K562 (cell line): ENCODE measurements around the gene GPR152. TPM values are rescaled to one million over a fixed set of nuclear protein-coding genes. Genes with fewer than 3 reads are reported as not detected.
A peak's percentile ranks its signal among the peaks of the same experiment; 100 is the strongest.

Experiments used
- ATAC-seq: fragments of 200-7000 bp; cut with Tn5 transposase; 3 replicates; pipeline ENCODE4 v1.9.1; 2020; ENCODE audit warnings: moderate library complexity
- BruUV-seq: library from RNA; stranded (reverse); fragments of 400-500 nt; replicated peaks from 2 replicates; lab custom pipeline; 2021; lab: Mats Ljungman, UMichigan
- CTCF ChIA-PET: fragments of 300-600 bp; formaldehyde crosslinking; extraction: SDS; loops from one replicate; lab custom pipeline; 2021; ENCODE audit warnings: low intra/inter-chr PET ratio; lab: Yijun Ruan, JAX
- POLR2A ChIA-PET: fragments of 300-600, 350-650 bp; sonication (Branson Sonifier 250); formaldehyde crosslinking; extraction: SDS; loops from one replicate; lab custom pipeline; 2021; ENCODE audit warnings: antibody characterized with exemption, inconsistent platforms; lab: Yijun Ruan, JAX
- DNase-seq, 4 experiments: peaks; one replicate each; pipeline versions ENCODE4 v3.0.0 to v3.0.0-alpha.2; 2011 to 2018; ENCODE audit warnings: low spot score in 3 of 4, mixed read lengths in 3 of 4; ENCODE audit errors: extremely low read depth in 1 of 4
- FAIRE-seq: peaks from 2 replicates; lab custom pipeline; 2011; peaks lifted over from hg19 to GRCh38; lab: Jason Lieb, UNC
- H2AFZ ChIP-seq: 2 replicates; pipeline ENCODE4 v1.6.0; 2011; ENCODE audit warnings: low read depth, low read length, control low read depth, inconsistent platforms
- H3K27ac ChIP-seq: fragments of 200-600 bp; 3 replicates; pipeline ENCODE4 v1.8.0; 2011; ENCODE audit warnings: low read depth, mild to moderate bottlenecking, control low read depth, inconsistent platforms, low read length, moderate library complexity, mixed read lengths; ENCODE audit errors: extremely low read depth
- H3K27me3 ChIP-seq, 2 experiments: fragments of 300-600 bp in 1 of 2; 2 replicates in 1 of 2; 3 replicates in 1 of 2; pipeline versions ENCODE4 v1.6.0 to v1.8.0; 2011; ENCODE audit warnings: inconsistent platforms in 2 of 2, low read length in 2 of 2, mild to moderate bottlenecking in 1 of 2, mixed read lengths in 1 of 2, moderate library complexity in 1 of 2; ENCODE audit not compliant: control insufficient read depth in 2 of 2, insufficient read depth in 2 of 2
- H3K36me3 ChIP-seq: fragments of 300-600 bp; 3 replicates; pipeline ENCODE4 v1.8.0; 2011; ENCODE audit warnings: mild to moderate bottlenecking, low read length, inconsistent platforms; ENCODE audit not compliant: control insufficient read depth, insufficient read depth
- H3K4me1 ChIP-seq, 2 experiments: fragments of 200-600 bp in 1 of 2; replicated peaks in 1 of 2; 2 replicates in 1 of 2; 3 replicates in 1 of 2; pipeline versions ENCODE4 v1.5.1 to v1.8.0; 2011; ENCODE audit warnings: inconsistent platforms in 2 of 2, low read length in 2 of 2, mild to moderate bottlenecking in 1 of 2, mixed read lengths in 1 of 2, moderate library complexity in 1 of 2; ENCODE audit not compliant: control insufficient read depth in 2 of 2, insufficient read depth in 2 of 2
- H3K4me2 ChIP-seq: 2 replicates; pipeline ENCODE4 v1.6.1; 2011; ENCODE audit warnings: low read length, control low read depth, inconsistent platforms, mixed read lengths; ENCODE audit not compliant: insufficient read depth
- H3K4me3 ChIP-seq: fragments of 200-600 bp; sonication (generic), shearing (Covaris generic); 2 replicates; pipeline ENCODE4 v1.5.1; 2016; ENCODE audit warnings: control low read depth, inconsistent platforms
- H3K79me2 ChIP-seq: fragments of 200-600 bp; 3 replicates; pipeline ENCODE4 v1.8.0; 2011; ENCODE audit warnings: low read length, inconsistent platforms; ENCODE audit not compliant: control insufficient read depth, insufficient read depth
- H3K9ac ChIP-seq, 2 experiments: 2 replicates each; pipeline versions ENCODE4 v1.6.0 to v1.6.1; 2011; ENCODE audit warnings: low read depth in 2 of 2, low read length in 2 of 2, control low read depth in 1 of 2, inconsistent platforms in 1 of 2, mild to moderate bottlenecking in 1 of 2, mixed read lengths in 1 of 2; ENCODE audit not compliant: insufficient read depth in 1 of 2
- H3K9me1 ChIP-seq: one replicate; pipeline ENCODE4 v1.6.0; 2011; ENCODE audit warnings: inconsistent platforms, mild to moderate bottlenecking, low read length, moderate library complexity; ENCODE audit not compliant: control insufficient read depth, insufficient read depth
- H3K9me3 ChIP-seq: replicated peaks from 2 replicates; pipeline ENCODE4 v1.5.1; 2011; ENCODE audit warnings: low read depth, low read length, inconsistent platforms; ENCODE audit not compliant: control insufficient read depth, insufficient read depth
- H4K20me1 ChIP-seq: replicated peaks from 2 replicates; pipeline ENCODE4 v1.6.1; 2011; ENCODE audit warnings: low read length, inconsistent platforms, mixed read lengths; ENCODE audit not compliant: control insufficient read depth, insufficient read depth
- DPF2 ChIP-seq: fragments of 450-650 bp; IDR thresholded peaks from 2 replicates; pipeline ENCODE4 v1.6.1; 2016
- EGR1 ChIP-seq: fragments of 450-650 bp; conservative IDR thresholded peaks from 2 replicates; pipeline ENCODE4 v1.6.1; 2017; ENCODE audit warnings: mild to moderate bottlenecking
- JUND ChIP-seq, 2 experiments: IDR thresholded peaks; 2 replicates in 1 of 2; 3 replicates in 1 of 2; pipeline ENCODE4 v1.6.1; 2011; ENCODE audit warnings: borderline replicate concordance in 2 of 2, low read depth in 2 of 2, low read length in 2 of 2, improper control_type of control experiment in 1 of 2, missing biosample characterization in 1 of 2, missing genetic modification characterization in 1 of 2, missing genetic modification reagents in 1 of 2
- KDM5B ChIP-seq: fragments of 200-600 bp; sonication (generic); IDR thresholded peaks from 2 replicates; pipeline ENCODE4 v1.6.1; 2012; ENCODE audit warnings: low read depth, mild to moderate bottlenecking, moderate library complexity, low read length, control low read depth, inconsistent platforms; ENCODE audit not compliant: insufficient replicate concordance
- POLR2AphosphoS5 ChIP-seq: IDR thresholded peaks from 2 replicates; pipeline ENCODE4 v1.6.1; 2011; ENCODE audit warnings: mild to moderate bottlenecking, low read depth, low read length, moderate library complexity; ENCODE audit not compliant: control insufficient read depth, insufficient read depth
- ZBTB7A ChIP-seq: IDR thresholded peaks from 2 replicates; pipeline ENCODE4 v1.6.1; 2011; ENCODE audit warnings: low read depth, mild to moderate bottlenecking, low read length, moderate library complexity, borderline replicate concordance; ENCODE audit not compliant: control insufficient read depth
- ZNF740 ChIP-seq, 3 experiments: fragments of 200-800 bp in 1 of 3; sonication (Bioruptor generic) in 1 of 3; sonication (generic) in 1 of 3; formaldehyde crosslinking in 1 of 3; IDR thresholded peaks; 2 replicates each; pipeline versions ENCODE4 v1.6.1 to v1.8.0; 2016 to 2022; ENCODE audit warnings: mild to moderate bottlenecking in 2 of 3, missing compliant biosample characterization in 2 of 3, missing genetic modification characterization in 2 of 3, missing genetic modification reagents in 1 of 3
- WGBS: fragments of 100-300 bp; shearing (Covaris generic); methylation state at CpG from one replicate; pipeline ENCODE4 v1.1.6; 2016; ENCODE audit warnings: low coverage, mixed read lengths; ENCODE audit not compliant: insufficient coverage; ENCODE audit errors: missing lambda C conversion rate; 5-methylcytosine and 5-hydroxymethylcytosine counted together
- in situ Hi-C: fragments of 300-500 bp; cut with MboI; formaldehyde crosslinking; loops from 4 replicates; pipeline ENCODE4 v1.15.0; 2018; ENCODE audit warnings: inconsistent platforms, mixed read lengths
- intact Hi-C: fragments of 100-400 bp; cut with micrococcal nuclease; formaldehyde crosslinking; loops from 2 replicates; pipeline ENCODE4 v1.14.2; 2022
- polyA plus RNA-seq, 8 experiments: library from polyadenylated mRNA; depleted of rRNA in 4 of 8; stranded (reverse) in 5 of 8; unstranded in 3 of 8; fragments of >200 nt; fragmentation: Nextera tagmentation in 2 of 8; fragmentation: Illumina TruSeq in 1 of 8; extraction: Ambion mirVana in 2 of 8; extraction: Trizol in 1 of 8; gene quantifications; 2 replicates each; pipeline versions ENCODE4 v1.2.1 to v1.2.3, GENCODE V29; 2011 to 2014; ENCODE audit warnings: inconsistent platforms in 1 of 8, missing spikeins in 1 of 8
- total RNA-seq, 7 experiments: library from RNA; depleted of rRNA in 6 of 7; stranded (reverse); fragments of >200 nt in 6 of 7; fragmentation: Illumina TruSeq in 2 of 7; extraction: Trizol in 2 of 7; gene quantifications; 2 replicates each; pipeline versions ENCODE4 v1.2.1 to v1.2.3, GENCODE V29; 2011 to 2021; ENCODE audit warnings: low replicate concordance in 1 of 7
- TF ChIP-seq, protein P1 (sequence below): fragments of 450-650 bp; formaldehyde crosslinking; IDR thresholded peaks from 2 replicates; pipeline ENCODE4 v1.4.0; 2020; ENCODE audit warnings: mild to moderate bottlenecking, mixed read lengths

The GPR152 gene
- total and polyA plus RNA-seq, 9 of the 15 experiments (the other 6 are each of a cell fraction or from before 2014, with no cell fraction given), result not detected

- intact Hi-C loops, result loop anchor here (5.0 kb wide), 1 partner anchor 47 kb away; the partner anchor contains the start of gene TMEM134
- in situ Hi-C loops, result no loop called here
- no peaks in the 10 kb centered on the region for H4K20me1 ChIP-seq
- no peaks in the 10 kb centered on the region for H3K9me3 ChIP-seq
- peak overlapping the region; percentile 84 for H3K4me2 ChIP-seq
- H3K36me3 ChIP-seq, result no peaks in the 10 kb centered on the region
- TF ChIP-seq DPF2 (peak; percentile 21; the same call in 1 of the 2 replicates), KDM5B (peak; percentile 15), JUND (IDR thresholded peaks at IDR 0.05; ENCODE audit: borderline replicate concordance, low read depth, low read length) (no peak), JUND (tag; IDR thresholded peaks at IDR 0.05; ENCODE audit: borderline replicate concordance, low read depth, low read length) (no peak), EGR1 (peak; percentile 69), ZBTB7A (peak; percentile 51; the same call in 1 of the 2 replicates), ZNF740 (CRISPR knock-in tag; IDR thresholded peaks at IDR 0.05) (peak; percentile 74; the same call in 1 of the 2 replicates), ZNF740 (tag; IDR thresholded peaks at IDR 0.05) (no peak), POLR2AphosphoS5 (0 out of 2 replicates have a peak, but pooled peaks have one; percentile 6)
- TF ChIP-seq, protein P1, sequence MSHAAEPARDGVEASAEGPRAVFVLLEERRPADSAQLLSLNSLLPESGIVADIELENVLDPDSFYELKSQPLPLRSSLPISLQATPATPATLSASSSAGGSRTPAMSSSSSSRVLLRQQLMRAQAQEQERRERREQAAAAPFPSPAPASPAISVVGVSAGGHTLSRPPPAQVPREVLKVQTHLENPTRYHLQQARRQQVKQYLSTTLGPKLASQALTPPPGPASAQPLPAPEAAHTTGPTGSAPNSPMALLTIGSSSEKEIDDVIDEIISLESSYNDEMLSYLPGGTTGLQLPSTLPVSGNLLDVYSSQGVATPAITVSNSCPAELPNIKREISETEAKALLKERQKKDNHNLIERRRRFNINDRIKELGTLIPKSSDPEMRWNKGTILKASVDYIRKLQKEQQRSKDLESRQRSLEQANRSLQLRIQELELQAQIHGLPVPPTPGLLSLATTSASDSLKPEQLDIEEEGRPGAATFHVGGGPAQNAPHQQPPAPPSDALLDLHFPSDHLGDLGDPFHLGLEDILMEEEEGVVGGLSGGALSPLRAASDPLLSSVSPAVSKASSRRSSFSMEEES (CRISPR knock-in tag), result no peak
- ChIA-PET POLR2A (interaction anchor here (0.6 to 2.1 kb wide), 8 partner anchors 8 to 782 kb away, joined by 3 to 10 read pairs (median 4); partner anchors contain the start of genes PPP1CA, PTPRCAP and RPS6KB2), CTCF (no interaction called here)
- peak overlapping the region; percentile 62 for H3K4me3 ChIP-seq
- 36% methylated on average over 14 of the region's 15 CpGs for WGBS
- peak overlapping the region; percentile 94 for H3K27ac ChIP-seq
- FAIRE-seq, result peak; percentile 11
- H3K79me2 ChIP-seq, result peaks cover 8% of the 10 kb centered on the region; the same call in 1 of the 3 replicates
- H3K27me3 ChIP-seq, result no peaks in the 10 kb centered on the region
- BruUV-seq, result no TSS peak
- H3K9me1 ChIP-seq, result no peaks in the 10 kb centered on the region
- H3K9ac ChIP-seq, result peak overlapping the region; percentile 73 to 96
- ATAC-seq, result no peak; the same call in 2 of the 3 replicates
- H2AFZ ChIP-seq, result peak overlapping the region; percentile 78
- peaks cover 6 to 72% of the 10 kb centered on the region in 2 experiments for H3K4me1 ChIP-seq
- DNase-seq, result peak in 1 of 4 experiments; percentile 33
These were observed 32.3 kb downstream of the GPR152 start for GRCh38 chr11:67420147-67420645.
